Measurements from ENCODE around the gene TBC1D3B. TPM values are rescaled to one million over a fixed set of nuclear protein-coding genes. Genes with fewer than 3 reads are reported as not detected.
"Not testable (repeated sequence)": the region's sequence is repeated elsewhere in the genome, so short reads cannot be mapped to it uniquely, and the experiment has no call there.

The TBC1D3B gene
- total and polyA plus RNA-seq, 7 donors = 1.1 to 5.0 (median 2.7) TPM; not detected in 2

- Histone ChIP-seq H3K36me3 (no peaks in the 10 kb centered on the region), H3K4me1 (peaks cover 0 to 10% (median 0%) of the 10 kb centered on the region in 4 donors), H3K9me3 (no peaks in the 10 kb centered on the region), H3K4me3 (no peak overlapping the region), H3K27ac (no peak overlapping the region), H3K27me3 (peaks cover 0 to 20% (median 5%) of the 10 kb centered on the region in 3 donors)
- no peak for TF ChIP-seq CTCF (IDR thresholded peaks at IDR 0.05)
- TF ChIP-seq POLR2A (IDR thresholded peaks at IDR 0.05) = no peak
- no peak for TF ChIP-seq POLR2AphosphoS5 (IDR thresholded peaks at IDR 0.05)
- no peak for TF ChIP-seq EP300 (IDR thresholded peaks at IDR 0.05)
- 57 to 73% methylated on average over 7 of the region's 7 CpGs for WGBS, 2 donors
- intact Hi-C loops (cut with DNase I) = no loop called here
- DNase-seq = no peak
Observed at GRCh38 chr17:36198831-36199465, 22.5 kb upstream of the TBC1D3B start.

- Histone ChIP-seq H3K27me3 (peaks cover 0 to 24% (median 5%) of the 10 kb centered on the region in 3 donors), H3K4me3 (no peak overlapping the region), H3K9me3 (no peaks in the 10 kb centered on the region), H3K4me1 (peaks cover 0 to 10% (median 0%) of the 10 kb centered on the region in 4 donors), H3K36me3 (no peaks in the 10 kb centered on the region), H3K27ac (no peak overlapping the region)
- WGBS, 2 donors = 56 to 61% methylated on average over 4 of the region's 4 CpGs
- TF ChIP-seq CTCF (IDR thresholded peaks at IDR 0.05) = no peak
- TF ChIP-seq EP300 (IDR thresholded peaks at IDR 0.05) = no peak
- no peak for TF ChIP-seq POLR2AphosphoS5 (IDR thresholded peaks at IDR 0.05)
- TF ChIP-seq POLR2A (IDR thresholded peaks at IDR 0.05) = no peak
- intact Hi-C loops (cut with DNase I) = no loop called here
- no peak for DNase-seq
Observed at GRCh38 chr17:36197387-36197703, 20.9 kb upstream of the TBC1D3B start.

- Histone ChIP-seq H3K9me3 (no peaks in the 10 kb centered on the region), H3K4me3 (no peak overlapping the region), H3K36me3 (no peaks in the 10 kb centered on the region), H3K27me3 (peaks cover 0 to 24% (median 5%) of the 10 kb centered on the region in 3 donors), H3K27ac (no peak overlapping the region), H3K4me1 (peaks cover 0 to 10% (median 0%) of the 10 kb centered on the region in 4 donors)
- no peak for TF ChIP-seq POLR2A (IDR thresholded peaks at IDR 0.05)
- TF ChIP-seq CTCF (IDR thresholded peaks at IDR 0.05) = no peak
- TF ChIP-seq POLR2AphosphoS5 (IDR thresholded peaks at IDR 0.05) = no peak
- TF ChIP-seq EP300 (IDR thresholded peaks at IDR 0.05) = no peak
- 60 to 83% methylated on average over 3 of the region's 3 CpGs for WGBS, 2 donors
- intact Hi-C loops (cut with DNase I) = no loop called here
- no peak for DNase-seq
Observed at GRCh38 chr17:36196131-36196486, 19.7 kb upstream of the TBC1D3B start.

GRCh38 chr17:36195434-36196130 lies 19.1 kb upstream of the TBC1D3B start:
- no peak overlapping the region for H3K4me3 ChIP-seq
- H3K4me1 ChIP-seq = peaks cover 0 to 10% (median 0%) of the 10 kb centered on the region in 4 donors
- intact Hi-C loops (cut with DNase I) = no loop called here
- 84 to 87% methylated on average over 10 of the region's 10 CpGs for WGBS, 2 donors
- no peak for DNase-seq
- H3K27ac ChIP-seq = no peak overlapping the region
- peaks cover 0 to 24% (median 5%) of the 10 kb centered on the region in 3 donors for H3K27me3 ChIP-seq
- no peak for TF ChIP-seq CTCF (IDR thresholded peaks at IDR 0.05)
- TF ChIP-seq POLR2AphosphoS5 (IDR thresholded peaks at IDR 0.05) = no peak
- H3K36me3 ChIP-seq = no peaks in the 10 kb centered on the region
- no peaks in the 10 kb centered on the region for H3K9me3 ChIP-seq

- H3K36me3 ChIP-seq; intact Hi-C loops (cut with DNase I); H3K27ac ChIP-seq; DNase-seq; H3K4me3 ChIP-seq; H3K9me3 ChIP-seq: not testable (repeated sequence)
- peaks cover 0 to 21% (median 5%) of the 10 kb centered on the region in 3 donors for H3K27me3 ChIP-seq
- H3K4me1 ChIP-seq = peaks cover 0 to 10% (median 0%) of the 10 kb centered on the region in 4 donors
- 86 to 94% methylated on average over 10 of the region's 10 CpGs for WGBS, 2 donors
Observed at GRCh38 chr17:36194832-36195433, 18.5 kb upstream of the TBC1D3B start.

- H3K27me3 ChIP-seq = peaks cover 0 to 21% (median 5%) of the 10 kb centered on the region in 3 donors
- H3K9me3 ChIP-seq; H3K4me3 ChIP-seq; intact Hi-C loops (cut with DNase I); H3K36me3 ChIP-seq; H3K27ac ChIP-seq; DNase-seq: not testable (repeated sequence)
- WGBS, 2 donors = 85 to 98% methylated on average over 5 to 6 of the region's 8 CpGs
- peaks cover 0 to 10% (median 0%) of the 10 kb centered on the region in 4 donors for H3K4me1 ChIP-seq
Observed at GRCh38 chr17:36194147-36194831, 17.9 kb upstream of the TBC1D3B start.
